NCI-H2081 treated with DMSO at 0.1 percent for 48 hours (cell line): ENCODE data around the gene SBF1.
"Not testable (repeated sequence)": the region's sequence is repeated elsewhere in the genome, so short reads cannot be mapped to it uniquely, and the experiment has no call there.

Source experiments
- DNase-seq: peaks from one replicate; lab custom pipeline; 2025; lab: John Stamatoyannopoulos, UW

The SBF1 gene

GRCh38 chr22:50398831-50399648 is 75.8 kb downstream of the SBF1 start:
- no peak for DNase-seq

GRCh38 chr22:50397371-50398060 is 77.3 kb downstream of the SBF1 start:
- DNase-seq: not testable (repeated sequence)

GRCh38 chr22:50396751-50397370 is 78.0 kb downstream of the SBF1 start:
- DNase-seq: no peak
